NCI-H1105 (cell line): ENCODE results near the gene TRERF1.
A peak's percentile ranks its signal among the peaks of the same experiment; 100 is the strongest.
"Not testable (repeated sequence)": the region's sequence is repeated elsewhere in the genome, so short reads cannot be mapped to it uniquely, and the experiment has no call there.

ENCODE experiments used
- DNase-seq: peaks from one replicate; lab custom pipeline; 2025; lab: John Stamatoyannopoulos, UW

The TRERF1 gene

GRCh38 chr6:42222448-42222847, 229.3 kb downstream of the TRERF1 start:
- DNase-seq, result no peak

GRCh38 chr6:42221546-42221945, 230.2 kb downstream of the TRERF1 start:
- no peak for DNase-seq

GRCh38 chr6:42220807-42221206, 230.9 kb downstream of the TRERF1 start:
- no peak for DNase-seq

GRCh38 chr6:42217519-42218367, 234.0 kb downstream of the TRERF1 start, which contains the start of gene MRPS10:
TSS of gene MRPS10 (minus strand) at chr6:42217861. CDS start at chr6:42217849, 12 bp downstream.
- peak; percentile 96 for DNase-seq

GRCh38 chr6:42217157-42217518, 234.6 kb downstream of the TRERF1 start:
- DNase-seq, result no peak

GRCh38 chr6:42216495-42216894, 235.2 kb downstream of the TRERF1 start:
- not testable (repeated sequence) for DNase-seq

- DNase-seq, result no peak
Measured at GRCh38 chr6:42212442-42212841, 239.3 kb downstream of the TRERF1 start.

GRCh38 chr6:42211726-42212125, 240.0 kb downstream of the TRERF1 start:
- DNase-seq, result no peak

GRCh38 chr6:42210551-42210950, 241.2 kb downstream of the TRERF1 start:
- DNase-seq, result peak; percentile 92

GRCh38 chr6:42207559-42207958, 244.2 kb downstream of the TRERF1 start:
- not testable (repeated sequence) for DNase-seq

- DNase-seq, result no peak
Measured at GRCh38 chr6:42204768-42205282, 246.9 kb downstream of the TRERF1 start.

GRCh38 chr6:42203183-42203582, 248.5 kb downstream of the TRERF1 start:
- DNase-seq, result no peak

- DNase-seq, result not testable (repeated sequence)
Measured at GRCh38 chr6:42202131-42202915, 249.4 kb downstream of the TRERF1 start.

- DNase-seq, result no peak
Measured at GRCh38 chr6:42201382-42201781, 250.3 kb downstream of the TRERF1 start.

- no peak for DNase-seq
Measured at GRCh38 chr6:42200035-42200434, 251.7 kb downstream of the TRERF1 start.

- no peak for DNase-seq
Measured at GRCh38 chr6:42199106-42199981, 252.4 kb downstream of the TRERF1 start.

- DNase-seq, result no peak
Measured at GRCh38 chr6:42197555-42198362, 254.0 kb downstream of the TRERF1 start.

- DNase-seq, result no peak
Measured at GRCh38 chr6:42195415-42195814, 256.3 kb downstream of the TRERF1 start.

GRCh38 chr6:42194056-42194455, 257.7 kb downstream of the TRERF1 start:
- DNase-seq, result no peak

GRCh38 chr6:42193491-42193894, 258.2 kb downstream of the TRERF1 start:
- no peak for DNase-seq

- DNase-seq, result not testable (repeated sequence)
Measured at GRCh38 chr6:42192385-42192784, 259.3 kb downstream of the TRERF1 start.
